BLaER1 treated with 17β-estradiol and CSF1 and Interleukin-3, amounts not matched to agents 10 nM and 100 nM (cell line): ENCODE measurements around the gene PPM1E.
"Not testable (repeated sequence)": the region's sequence is repeated elsewhere in the genome, so short reads cannot be mapped to it uniquely, and the experiment has no call there.

Experiments used
- H3K27ac ChIP-seq, 11 experiments: shearing (Covaris generic); formaldehyde crosslinking; 2 replicates each; pipeline ENCODE4 v1.8.1; 2022
- H3K27me3 ChIP-seq, 11 experiments: shearing (Covaris generic); formaldehyde crosslinking; 2 replicates each; pipeline ENCODE4 v1.8.1; 2022
- H3K36me3 ChIP-seq, 11 experiments: shearing (Covaris generic); formaldehyde crosslinking; 2 replicates each; pipeline ENCODE4 v1.8.1; 2022
- H3K4me1 ChIP-seq, 10 experiments: shearing (Covaris generic); formaldehyde crosslinking; 2 replicates each; pipeline ENCODE4 v1.8.1; 2022
- H3K4me2 ChIP-seq, 11 experiments: shearing (Covaris generic); formaldehyde crosslinking; 2 replicates each; pipeline ENCODE4 v1.8.1; 2022
- H3K4me3 ChIP-seq, 10 experiments: shearing (Covaris generic); formaldehyde crosslinking; 2 replicates each; pipeline ENCODE4 v1.8.1; 2022
- H3K9ac ChIP-seq, 11 experiments: shearing (Covaris generic); formaldehyde crosslinking; 2 replicates each; pipeline ENCODE4 v1.8.1; 2022
- H3K9me3 ChIP-seq, 11 experiments: shearing (Covaris generic); formaldehyde crosslinking; replicated peaks in 1 of 11; 2 replicates each; pipeline ENCODE4 v1.8.1; 2022
- H4K20me1 ChIP-seq, 11 experiments: shearing (Covaris generic); formaldehyde crosslinking; 2 replicates each; pipeline ENCODE4 v1.8.1; 2022
- Cebpa-rat ChIP-seq, 11 experiments: shearing (Covaris generic); IDR thresholded peaks; 2 replicates each; pipeline ENCODE4 v1.8.1; 2022

Gene PPM1E

DNA sequence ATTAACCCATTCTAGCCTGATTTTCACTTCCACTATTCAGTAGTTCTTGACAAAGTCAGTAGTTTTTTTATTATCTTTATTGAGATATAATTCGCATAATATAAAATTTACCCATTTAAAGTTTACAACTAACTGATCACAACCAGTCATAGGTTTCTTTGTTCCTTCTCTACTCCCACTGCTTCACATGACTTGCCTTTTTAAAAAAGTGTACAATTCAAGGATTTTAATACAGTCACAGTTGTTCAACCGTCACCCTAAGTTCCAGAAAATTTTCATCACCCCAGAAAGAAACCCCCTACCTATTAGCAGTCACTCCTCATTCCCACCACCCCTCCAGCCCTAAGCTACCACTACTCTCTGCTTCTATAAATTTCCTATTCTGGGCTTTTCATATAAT, 188.5 kb downstream of the PPM1E start:
- Histone ChIP-seq H3K4me2 (peak overlapping the region in 2 of 11 experiments; percentile 24 to 48; a peak in 3 of 22 replicates), H3K9ac (no peak overlapping the region), H3K27me3 (0 out of 22 replicates have a peak, but pooled peaks cover 0 to 9% (median 0%) of the 10 kb centered on the region in 11 experiments), H3K4me3 (no peak overlapping the region), H3K27ac (no peak overlapping the region), H3K9me3 (peaks cover 6 to 25% (median 18%) of the 10 kb centered on the region in 11 experiments), H3K4me1 (peaks cover 0 to 26% (median 9%) of the 10 kb centered on the region in 10 experiments; a peak in 11 of 20 replicates), H4K20me1 (no peaks in the 10 kb centered on the region), H3K36me3 (no peaks in the 10 kb centered on the region)
- TF ChIP-seq Cebpa-rat (IDR thresholded peaks at IDR 0.05) = no peak

DNA sequence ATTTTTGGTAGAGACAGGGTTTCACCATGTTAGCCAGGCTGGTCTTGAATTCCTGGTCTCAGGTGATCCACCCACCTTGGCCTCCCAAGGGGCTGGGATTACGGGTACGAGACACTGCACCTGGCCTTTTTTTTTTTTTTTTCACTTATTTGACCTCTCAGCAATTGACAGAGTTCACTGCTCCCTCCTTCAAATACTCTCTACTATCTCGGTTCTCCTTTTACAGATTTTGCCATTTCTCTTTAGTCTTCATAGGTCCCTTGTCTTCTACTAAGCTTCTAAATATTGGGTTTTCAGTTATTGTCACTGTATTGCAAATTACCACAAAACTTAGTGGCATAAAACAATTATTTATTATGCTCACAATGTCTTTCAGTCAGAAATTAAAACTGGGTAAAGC, 191.8 kb downstream of the PPM1E start:
- Histone ChIP-seq H3K4me1 (peaks cover 0 to 26% (median 9%) of the 10 kb centered on the region in 10 experiments; a peak in 11 of 20 replicates), H3K9me3 (peaks cover 39 to 57% (median 50%) of the 10 kb centered on the region in 11 experiments), H3K4me2 (peak overlapping the region in 3 of 11 experiments; percentile 4 to 56 (median 46); a peak in 4 of 22 replicates)

GRCh38 chr17:58947824-58948223, 192.2 kb downstream of the PPM1E start:
- Histone ChIP-seq H3K9ac (no peak overlapping the region), H3K27me3 (0 out of 22 replicates have a peak, but pooled peaks cover 0 to 9% (median 0%) of the 10 kb centered on the region in 11 experiments), H3K27ac (no peak overlapping the region), H4K20me1 (no peaks in the 10 kb centered on the region), H3K36me3 (peaks cover 0 to 16% (median 4%) of the 10 kb centered on the region in 11 experiments; a peak in 4 of 22 replicates), H3K9me3 (peaks cover 43 to 61% (median 54%) of the 10 kb centered on the region in 11 experiments), H3K4me2 (peak overlapping the region in 4 of 11 experiments; percentile 4 to 56 (median 34); a peak in 5 of 22 replicates), H3K4me3 (no peak overlapping the region), H3K4me1 (peaks cover 0 to 26% (median 9%) of the 10 kb centered on the region in 10 experiments; a peak in 11 of 20 replicates)
- TF ChIP-seq Cebpa-rat (IDR thresholded peaks at IDR 0.05) = no peak

More for the DNA sequence above, 191.8 kb downstream of the PPM1E start:
- Histone ChIP-seq H3K4me3 (no peak overlapping the region), H3K9ac (no peak overlapping the region), H3K27ac (no peak overlapping the region), H3K27me3 (0 out of 22 replicates have a peak, but pooled peaks cover 0 to 9% (median 0%) of the 10 kb centered on the region in 11 experiments), H3K36me3 (peaks cover 0 to 16% (median 4%) of the 10 kb centered on the region in 11 experiments; a peak in 4 of 22 replicates), H4K20me1 (no peaks in the 10 kb centered on the region)
- no peak for TF ChIP-seq Cebpa-rat (IDR thresholded peaks at IDR 0.05)

DNA sequence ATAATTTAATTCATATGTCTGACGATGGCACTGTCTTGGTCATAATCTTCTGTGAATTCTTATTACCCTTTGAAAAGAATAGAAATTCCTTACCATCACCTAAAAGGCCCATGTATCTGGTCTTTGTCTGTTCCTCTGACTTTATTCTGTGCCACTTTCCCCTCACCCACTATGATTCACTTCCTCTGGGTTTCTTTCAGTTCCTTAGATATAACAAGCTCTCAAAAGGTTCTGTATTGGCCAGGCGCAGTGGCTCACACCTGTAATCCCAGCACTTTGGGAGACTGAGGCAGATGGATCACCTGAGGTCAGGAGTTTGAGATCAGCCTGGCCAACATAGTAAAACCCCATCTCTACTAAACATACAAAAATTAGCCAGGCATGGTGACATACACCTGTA, 198.7 kb downstream of the PPM1E start:
- peak overlapping the region in 1 of 11 experiments; percentile 14; a peak in 1 of 22 replicates for H3K27ac ChIP-seq
- peaks cover 0 to 17% (median 8%) of the 10 kb centered on the region in 10 experiments; a peak in 12 of 20 replicates for H3K4me1 ChIP-seq
- H3K36me3 ChIP-seq = peaks cover 0 to 16% (median 4%) of the 10 kb centered on the region in 11 experiments; a peak in 4 of 22 replicates
- peak overlapping the region in 6 of 11 experiments; percentile 3 to 62 (median 50); a peak in 10 of 22 replicates for H3K4me2 ChIP-seq
- not testable (repeated sequence) for H3K27me3 ChIP-seq, H3K4me3 ChIP-seq, H3K9ac ChIP-seq, H4K20me1 ChIP-seq
- H3K9me3 ChIP-seq = peaks cover 33 to 40% (median 39%) of the 10 kb centered on the region in 11 experiments

- Histone ChIP-seq H3K36me3 (peaks cover 0 to 3% (median 0%) of the 10 kb centered on the region in 11 experiments; a peak in 1 of 22 replicates), H3K27ac (no peak overlapping the region), H4K20me1 (no peaks in the 10 kb centered on the region), H3K4me3 (no peak overlapping the region), H3K4me2 (no peak overlapping the region), H3K27me3 (no peaks in the 10 kb centered on the region), H3K9ac (no peak overlapping the region), H3K4me1 (peaks cover 0 to 17% (median 8%) of the 10 kb centered on the region in 10 experiments; a peak in 12 of 20 replicates), H3K9me3 (peaks cover 5 to 12% (median 10%) of the 10 kb centered on the region in 11 experiments)
- no peak for TF ChIP-seq Cebpa-rat (IDR thresholded peaks at IDR 0.05)
Measured at GRCh38 chr17:58956997-58957724, 201.5 kb downstream of the PPM1E start.

DNA sequence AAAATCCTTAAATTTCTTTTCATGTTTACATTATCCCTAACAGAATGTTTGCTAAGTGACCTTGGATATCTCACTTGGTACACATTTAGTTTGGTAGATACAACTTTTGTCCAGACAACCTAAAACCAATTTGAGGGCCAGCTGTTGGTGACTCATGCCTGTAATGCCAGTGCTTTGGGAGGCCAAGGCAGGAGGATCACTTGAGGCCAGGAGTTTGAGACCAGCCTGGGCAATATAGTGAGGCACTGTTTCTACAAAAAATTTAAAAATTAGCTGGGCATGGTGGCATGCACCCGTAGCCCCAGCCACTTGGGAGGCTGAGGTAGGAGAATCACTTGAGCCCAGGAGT, 202.0 kb downstream of the PPM1E start:
- H3K4me1 ChIP-seq = peaks cover 0 to 17% (median 8%) of the 10 kb centered on the region in 10 experiments; a peak in 12 of 20 replicates
- H3K36me3 ChIP-seq, H3K27me3 ChIP-seq, H3K4me3 ChIP-seq, H3K4me2 ChIP-seq, H3K9me3 ChIP-seq, H3K9ac ChIP-seq, H4K20me1 ChIP-seq, H3K27ac ChIP-seq: not testable (repeated sequence)

DNA sequence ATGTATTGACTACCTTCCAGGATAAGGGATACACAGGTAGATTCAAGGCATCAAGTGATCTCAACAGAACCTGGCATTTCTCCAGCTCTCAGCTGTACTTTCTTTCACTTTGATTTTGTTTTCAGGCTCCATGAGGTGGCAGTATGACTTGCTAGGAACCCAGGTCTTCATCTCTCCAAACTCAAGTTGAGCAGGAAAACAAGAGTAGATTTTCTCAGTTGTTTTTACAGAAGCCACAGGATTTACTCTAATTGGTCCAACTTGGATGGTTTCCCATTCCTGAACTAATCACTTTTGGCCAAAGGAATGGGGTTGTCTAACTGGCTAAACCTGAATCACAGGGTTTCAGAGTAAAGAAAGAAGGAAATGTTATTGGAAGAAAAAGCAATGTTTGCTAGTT, 204.4 kb downstream of the PPM1E start:
- H3K27ac ChIP-seq = no peak overlapping the region
- H3K4me1 ChIP-seq = no peaks in the 10 kb centered on the region
- H3K36me3 ChIP-seq = no peaks in the 10 kb centered on the region
- H3K9ac ChIP-seq = no peak overlapping the region
- H4K20me1 ChIP-seq = no peaks in the 10 kb centered on the region
- H3K4me2 ChIP-seq = no peak overlapping the region
- no peaks in the 10 kb centered on the region for H3K27me3 ChIP-seq
- H3K9me3 ChIP-seq = no peaks in the 10 kb centered on the region
- H3K4me3 ChIP-seq = no peak overlapping the region
- TF ChIP-seq Cebpa-rat (IDR thresholded peaks at IDR 0.05) = no peak

GRCh38 chr17:58965221-58965620, 209.6 kb downstream of the PPM1E start:
- Histone ChIP-seq H3K9me3 (no peaks in the 10 kb centered on the region), H3K27me3 (no peaks in the 10 kb centered on the region), H3K9ac (no peak overlapping the region), H3K4me3 (no peak overlapping the region), H3K36me3 (no peaks in the 10 kb centered on the region), H3K4me2 (no peak overlapping the region), H3K27ac (no peak overlapping the region), H4K20me1 (no peaks in the 10 kb centered on the region), H3K4me1 (peaks cover 9 to 18% (median 15%) of the 10 kb centered on the region in 10 experiments; a peak in 19 of 20 replicates)
- no peak for TF ChIP-seq Cebpa-rat (IDR thresholded peaks at IDR 0.05)

- Histone ChIP-seq H3K4me3 (no peak overlapping the region), H3K27ac (no peak overlapping the region), H3K27me3 (no peaks in the 10 kb centered on the region), H3K4me2 (no peak overlapping the region), H3K4me1 (peaks cover 11 to 18% (median 15%) of the 10 kb centered on the region in 10 experiments), H4K20me1 (no peaks in the 10 kb centered on the region), H3K36me3 (no peaks in the 10 kb centered on the region), H3K9me3 (no peaks in the 10 kb centered on the region), H3K9ac (no peak overlapping the region)
- TF ChIP-seq Cebpa-rat (IDR thresholded peaks at IDR 0.05) = no peak
Measured at GRCh38 chr17:58966208-58966607, 210.6 kb downstream of the PPM1E start.
